ENCODE results near the gene SPG7. TPM values are rescaled to one million over a fixed set of nuclear protein-coding genes. Genes with fewer than 3 reads are reported as not detected.

SPG7 gene
- total RNA-seq, 1 donor from 2014 or later = 186 TPM

GRCh38 chr16:89493776-89494175 is 14.4 kb upstream of the SPG7 start:
- no peaks in the 10 kb centered on the region for H3K36me3 Mint-ChIP-seq
- DNase-seq (ENCODE audit: low spot score in 2 of 2, unreplicated experiment in 2 of 2) = no peak
- TF ChIP-seq, protein P1, sequence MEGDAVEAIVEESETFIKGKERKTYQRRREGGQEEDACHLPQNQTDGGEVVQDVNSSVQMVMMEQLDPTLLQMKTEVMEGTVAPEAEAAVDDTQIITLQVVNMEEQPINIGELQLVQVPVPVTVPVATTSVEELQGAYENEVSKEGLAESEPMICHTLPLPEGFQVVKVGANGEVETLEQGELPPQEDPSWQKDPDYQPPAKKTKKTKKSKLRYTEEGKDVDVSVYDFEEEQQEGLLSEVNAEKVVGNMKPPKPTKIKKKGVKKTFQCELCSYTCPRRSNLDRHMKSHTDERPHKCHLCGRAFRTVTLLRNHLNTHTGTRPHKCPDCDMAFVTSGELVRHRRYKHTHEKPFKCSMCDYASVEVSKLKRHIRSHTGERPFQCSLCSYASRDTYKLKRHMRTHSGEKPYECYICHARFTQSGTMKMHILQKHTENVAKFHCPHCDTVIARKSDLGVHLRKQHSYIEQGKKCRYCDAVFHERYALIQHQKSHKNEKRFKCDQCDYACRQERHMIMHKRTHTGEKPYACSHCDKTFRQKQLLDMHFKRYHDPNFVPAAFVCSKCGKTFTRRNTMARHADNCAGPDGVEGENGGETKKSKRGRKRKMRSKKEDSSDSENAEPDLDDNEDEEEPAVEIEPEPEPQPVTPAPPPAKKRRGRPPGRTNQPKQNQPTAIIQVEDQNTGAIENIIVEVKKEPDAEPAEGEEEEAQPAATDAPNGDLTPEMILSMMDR (IDR thresholded peaks at IDR 0.05; ENCODE audit: unreplicated experiment) = no peak
- no peak overlapping the region for H3K27ac Mint-ChIP-seq
- no peaks in the 10 kb centered on the region for H3K27me3 Mint-ChIP-seq (ENCODE audit: low read depth)
- H3K9me3 Mint-ChIP-seq = no peaks in the 10 kb centered on the region
- H3K4me3 Mint-ChIP-seq = no peak overlapping the region
- H3K4me1 Mint-ChIP-seq = peaks cover 18% of the 10 kb centered on the region

DNA sequence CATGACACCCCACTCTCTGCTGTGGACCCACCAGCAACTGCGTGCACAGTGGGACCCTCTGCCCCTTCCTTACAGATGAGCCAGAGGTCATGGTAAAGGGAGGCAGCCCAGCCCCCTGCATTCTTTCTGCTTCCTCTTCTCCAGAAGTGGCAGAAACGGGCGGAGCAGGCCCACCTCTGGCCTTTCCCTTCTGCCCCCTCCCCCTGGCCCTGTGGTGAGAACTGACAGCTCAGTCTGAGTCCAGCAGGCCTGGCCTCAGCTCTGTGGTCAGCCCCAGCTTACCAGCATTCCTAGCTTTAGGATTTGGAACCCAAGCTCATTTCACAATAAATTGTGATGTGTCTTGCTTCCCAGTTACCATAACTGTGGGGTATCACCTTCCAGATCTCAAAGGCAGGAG is 13.1 kb upstream of the SPG7 start:
- H3K4me1 Mint-ChIP-seq = peaks cover 14% of the 10 kb centered on the region
- H3K4me3 Mint-ChIP-seq = no peak overlapping the region
- H3K36me3 Mint-ChIP-seq = no peaks in the 10 kb centered on the region
- H3K27ac Mint-ChIP-seq = no peak overlapping the region
- DNase-seq (ENCODE audit: low spot score in 2 of 2, unreplicated experiment in 2 of 2) = no peak
- TF ChIP-seq, protein P1 (IDR thresholded peaks at IDR 0.05; ENCODE audit: unreplicated experiment) = no peak
- H3K9me3 Mint-ChIP-seq = no peaks in the 10 kb centered on the region
- H3K27me3 Mint-ChIP-seq (ENCODE audit: low read depth) = no peaks in the 10 kb centered on the region

DNA sequence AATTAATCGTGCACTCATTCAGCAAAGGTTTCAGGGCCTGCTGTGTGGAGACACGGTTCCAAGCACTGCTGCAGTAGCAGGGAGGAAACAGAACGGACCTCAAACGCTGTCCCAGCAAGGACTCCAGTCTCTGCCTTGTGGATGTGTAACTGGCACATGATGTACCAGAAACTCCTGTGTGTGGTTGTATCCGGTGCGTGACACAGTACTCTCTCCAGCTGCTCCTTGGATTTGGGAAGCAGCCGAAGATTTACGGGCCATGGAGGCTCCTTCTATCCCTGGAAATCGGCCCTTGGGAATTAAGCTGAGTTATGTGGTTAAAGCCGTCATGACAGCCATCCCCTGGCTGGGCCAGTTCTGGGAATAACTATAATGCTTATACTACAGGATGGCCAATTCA is 9.4 kb upstream of the SPG7 start:
- H3K4me3 Mint-ChIP-seq = no peak overlapping the region
- DNase-seq (ENCODE audit: low spot score in 2 of 2, unreplicated experiment in 2 of 2) = no peak

GRCh38 chr16:89499767-89500166 is 8.4 kb upstream of the SPG7 start:
- no peaks in the 10 kb centered on the region for H3K9me3 Mint-ChIP-seq
- no peak for DNase-seq (ENCODE audit: low spot score in 2 of 2, unreplicated experiment in 2 of 2)
- TF ChIP-seq, protein P1 (IDR thresholded peaks at IDR 0.05; ENCODE audit: unreplicated experiment) = no peak
- no peak overlapping the region for H3K4me3 Mint-ChIP-seq
- H3K27ac Mint-ChIP-seq = no peak overlapping the region
- no peaks in the 10 kb centered on the region for H3K27me3 Mint-ChIP-seq (ENCODE audit: low read depth)
- no peaks in the 10 kb centered on the region for H3K36me3 Mint-ChIP-seq
- peaks cover 9% of the 10 kb centered on the region for H3K4me1 Mint-ChIP-seq

More for the DNA sequence above, 9.4 kb upstream of the SPG7 start:
- Mint-ChIP-seq H3K27ac (peak overlapping the region; percentile 9), H3K36me3 (no peaks in the 10 kb centered on the region), H3K4me1 (peaks cover 9% of the 10 kb centered on the region), H3K9me3 (no peaks in the 10 kb centered on the region), H3K27me3 (ENCODE audit: low read depth) (no peaks in the 10 kb centered on the region)
- TF ChIP-seq, protein P1 (IDR thresholded peaks at IDR 0.05; ENCODE audit: unreplicated experiment) = no peak

- Mint-ChIP-seq H3K27ac (peak overlapping the region; percentile 96), H3K4me1 (peaks cover 28% of the 10 kb centered on the region), H3K9me3 (no peaks in the 10 kb centered on the region), H3K27me3 (ENCODE audit: low read depth) (no peaks in the 10 kb centered on the region), H3K36me3 (no peaks in the 10 kb centered on the region), H3K4me3 (peak overlapping the region; percentile 10)
- TF ChIP-seq, protein P1 (IDR thresholded peaks at IDR 0.05; ENCODE audit: unreplicated experiment) = no peak
- no peak for DNase-seq (ENCODE audit: low spot score in 2 of 2, unreplicated experiment in 2 of 2)
Observed at GRCh38 chr16:89502081-89502843, 5.9 kb upstream of the SPG7 start.

Data from mesothelial cell of epicardium (in vitro differentiated cells).